GM12878 (cell line): ENCODE data around the gene SLC38A7.
"Not testable (repeated sequence)": the region's sequence is repeated elsewhere in the genome, so short reads cannot be mapped to it uniquely, and the experiment has no call there.

Experiments used
- GABPA ChIP-seq: IDR thresholded peaks from 2 replicates; pipeline ENCODE4 v1.6.1; 2014; ENCODE audit warnings: antibody characterized with exemption, low read depth, mild to moderate bottlenecking, inconsistent platforms
- TF ChIP-seq, protein P1 (sequence below), 3 experiments: IDR thresholded peaks in 2 of 3; conservative IDR thresholded peaks in 1 of 3; 2 replicates each; pipeline ENCODE4 v1.5.1; 2011; ENCODE audit warnings: low read depth in 3 of 3, low read length in 3 of 3, mild to moderate bottlenecking in 3 of 3, control low read depth in 2 of 3, moderate library complexity in 2 of 3, inconsistent platforms in 1 of 3, mixed read lengths in 1 of 3; ENCODE audit not compliant: control insufficient read depth in 2 of 3, insufficient read depth in 1 of 3; ENCODE audit errors: extremely low read depth in 1 of 3

DNA sequence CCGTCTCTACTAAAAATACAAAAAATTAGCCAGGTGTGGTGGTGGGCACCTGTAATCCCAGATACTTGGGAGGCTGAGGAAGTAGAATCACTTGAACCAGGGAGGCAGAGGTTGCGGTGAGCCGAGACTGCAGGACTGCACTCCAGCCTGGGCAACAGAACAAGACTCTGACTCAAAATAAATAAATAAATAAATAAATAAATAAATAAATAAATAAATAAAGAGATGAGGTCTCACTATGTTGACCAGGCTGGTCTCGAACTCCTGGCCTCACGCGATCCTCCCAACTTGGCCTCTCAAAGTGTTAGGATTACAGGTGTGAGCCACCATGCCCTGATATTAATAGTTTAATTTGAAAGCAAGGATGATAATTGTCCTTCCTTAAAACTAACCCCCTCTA lies 47.5 kb downstream of the SLC38A7 start:
- TF ChIP-seq GABPA = not testable (repeated sequence)
- TF ChIP-seq, protein P1, sequence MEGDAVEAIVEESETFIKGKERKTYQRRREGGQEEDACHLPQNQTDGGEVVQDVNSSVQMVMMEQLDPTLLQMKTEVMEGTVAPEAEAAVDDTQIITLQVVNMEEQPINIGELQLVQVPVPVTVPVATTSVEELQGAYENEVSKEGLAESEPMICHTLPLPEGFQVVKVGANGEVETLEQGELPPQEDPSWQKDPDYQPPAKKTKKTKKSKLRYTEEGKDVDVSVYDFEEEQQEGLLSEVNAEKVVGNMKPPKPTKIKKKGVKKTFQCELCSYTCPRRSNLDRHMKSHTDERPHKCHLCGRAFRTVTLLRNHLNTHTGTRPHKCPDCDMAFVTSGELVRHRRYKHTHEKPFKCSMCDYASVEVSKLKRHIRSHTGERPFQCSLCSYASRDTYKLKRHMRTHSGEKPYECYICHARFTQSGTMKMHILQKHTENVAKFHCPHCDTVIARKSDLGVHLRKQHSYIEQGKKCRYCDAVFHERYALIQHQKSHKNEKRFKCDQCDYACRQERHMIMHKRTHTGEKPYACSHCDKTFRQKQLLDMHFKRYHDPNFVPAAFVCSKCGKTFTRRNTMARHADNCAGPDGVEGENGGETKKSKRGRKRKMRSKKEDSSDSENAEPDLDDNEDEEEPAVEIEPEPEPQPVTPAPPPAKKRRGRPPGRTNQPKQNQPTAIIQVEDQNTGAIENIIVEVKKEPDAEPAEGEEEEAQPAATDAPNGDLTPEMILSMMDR (IDR thresholded peaks at IDR 0.05 in 2 of 3, conservative IDR thresholded peaks at IDR 0.05 in 1 of 3; ENCODE audit: control insufficient read depth in 2 of 3, extremely low read depth in 1 of 3, insufficient read depth in 1 of 3, low read depth in 3 of 3, low read length in 3 of 3) = not testable (repeated sequence)
